Stimulated activated naive CD8-positive, alpha-beta T cell treated with anti-CD3 and anti-CD28 coated beads, Interleukin-15, Interleukin-2, amounts not matched to agents 100 ng/mL and 50 ng/mL, for 24 hours (primary cell): ENCODE data around the gene DIP2B.

Source experiments
- H3K27ac Mint-ChIP-seq: one replicate; pipeline ENCODE4 v1.8.0; 2021; ENCODE audit warnings: mild to moderate bottlenecking, mixed read lengths
- H3K27me3 Mint-ChIP-seq: one replicate; pipeline ENCODE4 v1.8.0; 2021; ENCODE audit warnings: mixed read lengths
- H3K36me3 Mint-ChIP-seq: one replicate; pipeline ENCODE4 v1.8.0; 2021; ENCODE audit warnings: low read depth, mixed read lengths
- H3K4me1 Mint-ChIP-seq: one replicate; pipeline ENCODE4 v1.8.0; 2021; ENCODE audit warnings: low read depth, mixed read lengths
- H3K4me3 Mint-ChIP-seq: one replicate; pipeline ENCODE4 v1.8.0; 2021; ENCODE audit warnings: mild to moderate bottlenecking, mixed read lengths
- H3K9me3 Mint-ChIP-seq: one replicate; pipeline ENCODE4 v1.8.0; 2021; ENCODE audit warnings: mixed read lengths

DIP2B gene

DNA sequence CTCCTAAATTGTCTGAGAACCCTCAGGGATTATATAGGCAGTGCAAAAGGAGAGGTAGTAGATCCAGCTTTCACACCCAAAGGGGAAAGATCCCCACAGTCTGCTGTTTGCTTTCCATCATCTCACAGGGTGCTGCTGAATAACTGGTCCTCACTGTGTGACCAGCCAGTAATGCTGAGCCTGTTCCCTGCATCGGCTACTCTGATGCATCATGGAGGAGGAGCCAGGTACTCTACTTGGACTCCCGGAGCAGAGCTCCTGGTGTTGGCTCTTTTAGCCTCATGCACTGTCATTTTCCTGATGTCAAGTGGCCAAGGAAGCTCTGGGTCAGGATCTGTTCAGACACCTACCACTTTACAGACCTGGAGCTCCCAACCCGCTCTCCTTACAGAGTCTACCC is 131.7 kb downstream of the DIP2B start:
- Mint-ChIP-seq H3K9me3 (no peaks in the 10 kb centered on the region), H3K4me1 (peaks cover 39% of the 10 kb centered on the region), H3K27me3 (no peaks in the 10 kb centered on the region), H3K27ac (peak overlapping the region; percentile 14), H3K36me3 (peaks cover 20% of the 10 kb centered on the region), H3K4me3 (no peak overlapping the region)

DNA sequence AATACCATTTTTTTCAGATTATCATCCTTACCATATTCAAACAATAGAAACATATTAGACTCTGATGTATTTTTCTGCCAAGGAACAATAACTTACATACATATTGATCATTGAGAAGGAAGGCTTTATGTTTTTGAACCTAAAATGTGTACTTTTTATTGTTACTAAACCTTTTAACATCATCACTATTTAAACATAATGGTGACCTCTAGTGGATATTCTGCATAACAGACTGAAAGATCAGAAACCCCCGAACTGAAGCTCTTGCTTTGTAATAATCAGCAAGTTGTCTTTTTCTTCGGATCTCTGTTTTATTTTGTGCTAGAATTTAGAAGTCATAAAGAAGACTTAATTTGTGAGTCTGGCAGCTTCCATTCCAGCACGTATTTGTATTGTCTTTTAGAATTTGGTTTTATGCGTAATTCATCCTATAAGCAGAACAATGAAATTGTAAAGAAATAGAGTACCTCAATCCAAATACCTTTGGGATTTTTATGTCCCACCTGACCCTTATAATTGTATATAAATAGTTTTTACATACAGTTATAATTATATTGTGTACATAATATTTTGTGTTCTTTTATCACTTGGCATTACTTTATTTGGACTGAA is 133.2 kb downstream of the DIP2B start:
- H3K4me3 Mint-ChIP-seq: no peak overlapping the region
- peak overlapping the region; percentile 59 for H3K27ac Mint-ChIP-seq
- H3K27me3 Mint-ChIP-seq: no peaks in the 10 kb centered on the region

DNA sequence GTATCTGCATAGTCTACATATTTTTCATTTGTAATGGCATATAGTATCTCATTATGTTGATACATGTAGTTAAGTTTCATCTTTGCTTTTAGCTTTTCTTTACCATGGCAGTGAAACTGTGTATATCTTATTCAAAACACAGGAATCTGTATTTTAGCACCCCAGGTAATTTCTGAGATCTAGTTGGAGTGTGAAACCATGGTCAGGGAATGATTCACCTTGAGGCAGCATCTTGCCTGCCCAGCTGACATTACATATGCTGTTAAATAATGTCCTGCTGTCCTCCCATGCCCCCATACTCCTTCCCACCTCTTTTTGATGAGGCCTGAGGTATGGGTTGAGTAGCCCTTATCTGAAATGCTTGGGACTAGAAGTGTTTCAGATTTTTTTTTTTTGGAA is 133.7 kb downstream of the DIP2B start:
- peaks cover 21% of the 10 kb centered on the region for H3K36me3 Mint-ChIP-seq
- H3K4me3 Mint-ChIP-seq: no peak overlapping the region
- H3K9me3 Mint-ChIP-seq: no peaks in the 10 kb centered on the region
- H3K27me3 Mint-ChIP-seq: no peaks in the 10 kb centered on the region
- no peak overlapping the region for H3K27ac Mint-ChIP-seq
- peaks cover 45% of the 10 kb centered on the region for H3K4me1 Mint-ChIP-seq

More for the DNA sequence above, 133.2 kb downstream of the DIP2B start:
- H3K36me3 Mint-ChIP-seq: peaks cover 25% of the 10 kb centered on the region
- peaks cover 45% of the 10 kb centered on the region for H3K4me1 Mint-ChIP-seq
- H3K9me3 Mint-ChIP-seq: no peaks in the 10 kb centered on the region

DNA sequence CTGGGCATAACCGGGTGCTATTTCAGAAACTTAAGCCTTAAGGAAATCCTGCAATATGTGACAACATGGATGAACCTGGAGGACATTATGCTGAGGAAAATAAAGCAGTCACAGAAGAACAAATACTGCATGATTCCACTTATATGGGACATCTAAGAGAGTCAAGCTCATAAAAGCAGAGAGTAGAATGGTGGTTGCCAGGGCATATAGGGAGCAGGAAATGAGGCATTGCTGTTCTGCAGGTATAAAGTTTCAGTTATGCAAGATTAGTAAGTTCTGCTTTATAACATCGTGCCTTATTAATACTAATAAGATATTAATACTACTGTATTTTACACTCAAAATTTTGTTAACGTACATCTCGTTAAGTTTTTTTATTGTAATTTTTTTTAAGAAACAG is 134.9 kb downstream of the DIP2B start:
- H3K36me3 Mint-ChIP-seq: peaks cover 18% of the 10 kb centered on the region
- no peak overlapping the region for H3K27ac Mint-ChIP-seq
- H3K27me3 Mint-ChIP-seq: no peaks in the 10 kb centered on the region
- no peak overlapping the region for H3K4me3 Mint-ChIP-seq
- H3K4me1 Mint-ChIP-seq: peaks cover 38% of the 10 kb centered on the region
- H3K9me3 Mint-ChIP-seq: no peaks in the 10 kb centered on the region

DNA sequence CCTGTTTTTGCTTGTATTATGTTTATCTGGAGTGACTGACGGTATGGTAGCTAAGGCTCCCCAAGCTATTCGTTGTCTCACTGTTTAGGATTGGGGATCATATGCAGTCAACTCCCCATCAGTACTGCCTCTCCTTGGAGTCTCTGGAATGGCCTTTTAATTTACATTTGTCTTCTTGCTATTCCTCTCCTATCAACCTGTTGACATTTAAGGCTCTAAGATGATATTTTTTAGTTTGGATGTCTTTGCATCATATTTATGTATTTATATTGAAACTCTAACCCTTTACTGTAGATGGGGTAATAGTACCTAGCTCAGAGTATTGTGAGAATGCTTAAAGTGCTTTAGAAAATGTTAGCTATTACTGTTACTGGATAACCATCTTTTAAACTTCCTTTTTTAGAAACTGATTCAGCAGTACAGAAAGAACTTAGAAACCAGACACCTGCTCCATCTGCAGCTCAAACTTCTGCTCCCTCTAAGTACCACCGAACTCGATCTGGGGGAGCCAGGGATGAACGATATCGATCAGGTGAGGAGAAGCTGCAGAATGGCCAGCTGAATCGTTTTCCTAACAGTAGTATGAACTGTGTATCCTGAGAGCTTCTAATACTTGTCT is 135.6 kb downstream of the DIP2B start:
- H3K36me3 Mint-ChIP-seq: peaks cover 18% of the 10 kb centered on the region
- H3K27me3 Mint-ChIP-seq: no peaks in the 10 kb centered on the region
- no peaks in the 10 kb centered on the region for H3K9me3 Mint-ChIP-seq
- H3K4me1 Mint-ChIP-seq: peaks cover 32% of the 10 kb centered on the region
- H3K4me3 Mint-ChIP-seq: no peak overlapping the region
- no peak overlapping the region for H3K27ac Mint-ChIP-seq

DNA sequence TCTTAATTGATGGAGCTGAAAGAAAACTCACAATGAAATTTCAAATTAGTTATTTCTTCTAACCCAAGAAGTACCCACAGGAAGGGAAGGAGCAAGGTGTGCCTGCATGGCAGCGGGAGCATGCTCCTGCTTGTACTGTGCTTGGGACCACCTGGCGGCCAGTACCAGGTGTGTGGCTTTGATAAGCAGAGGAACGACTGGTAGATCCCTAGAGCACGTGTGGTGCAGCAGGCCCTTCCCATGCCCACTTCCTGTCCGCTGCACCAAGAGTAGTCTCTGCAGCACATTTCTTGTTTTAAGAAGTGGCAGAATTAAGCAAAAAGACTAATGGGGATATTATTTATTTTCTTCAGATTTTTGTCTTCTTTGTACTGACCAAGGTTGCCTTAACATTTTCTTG is 136.8 kb downstream of the DIP2B start:
- Mint-ChIP-seq H3K27ac (no peak overlapping the region), H3K27me3 (no peaks in the 10 kb centered on the region), H3K9me3 (no peaks in the 10 kb centered on the region), H3K4me3 (no peak overlapping the region), H3K4me1 (peaks cover 29% of the 10 kb centered on the region), H3K36me3 (peaks cover 18% of the 10 kb centered on the region)

DNA sequence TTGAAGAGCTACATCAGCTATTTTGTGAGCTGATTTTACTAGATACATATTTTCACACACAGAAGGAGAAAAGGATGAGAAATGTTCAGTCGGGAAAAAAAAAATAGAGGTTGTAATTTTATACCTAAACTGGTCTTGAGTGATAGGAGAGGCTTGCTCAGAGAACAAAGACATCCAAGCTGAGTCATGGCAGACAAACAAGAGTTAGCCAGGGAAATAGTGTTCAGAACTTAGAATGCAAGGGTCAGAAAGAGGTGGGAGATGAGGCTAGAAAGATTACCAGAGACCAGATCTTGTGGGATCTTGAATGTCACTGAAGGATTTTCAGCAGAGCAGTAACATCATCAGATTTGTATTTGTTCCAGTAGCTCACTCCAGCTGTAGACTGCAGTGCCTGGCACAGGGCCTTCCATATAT is 137.3 kb downstream of the DIP2B start:
- H3K9me3 Mint-ChIP-seq: no peaks in the 10 kb centered on the region
- H3K36me3 Mint-ChIP-seq: peaks cover 19% of the 10 kb centered on the region

DNA sequence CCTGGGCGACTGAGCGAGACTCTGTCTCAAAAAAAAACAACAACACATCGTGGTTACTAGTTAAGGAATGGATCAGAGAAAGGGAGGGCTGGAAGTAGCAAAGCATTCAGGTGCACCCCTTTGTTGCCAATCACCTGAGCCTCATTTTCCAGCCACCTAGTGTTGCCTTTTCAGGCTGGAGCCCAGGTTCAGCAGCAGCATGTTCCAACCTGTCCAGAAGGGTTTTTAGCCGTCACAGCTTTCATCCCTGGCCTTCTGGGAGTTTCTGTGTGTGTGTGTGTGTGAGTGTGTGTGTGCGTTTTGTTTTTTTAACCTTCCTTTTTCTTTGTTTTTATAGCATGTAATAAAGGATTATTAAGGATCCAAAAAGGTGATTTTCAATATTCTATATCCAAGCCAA is 138.0 kb downstream of the DIP2B start:
- H3K27me3 Mint-ChIP-seq: no peaks in the 10 kb centered on the region
- peaks cover 25% of the 10 kb centered on the region for H3K4me1 Mint-ChIP-seq
- H3K27ac Mint-ChIP-seq: no peak overlapping the region
- peaks cover 26% of the 10 kb centered on the region for H3K36me3 Mint-ChIP-seq
- H3K4me3 Mint-ChIP-seq: no peak overlapping the region
- no peaks in the 10 kb centered on the region for H3K9me3 Mint-ChIP-seq

More for the DNA sequence above, 137.3 kb downstream of the DIP2B start:
- Mint-ChIP-seq H3K27me3 (no peaks in the 10 kb centered on the region), H3K27ac (no peak overlapping the region), H3K4me3 (no peak overlapping the region), H3K4me1 (peaks cover 25% of the 10 kb centered on the region)

DNA sequence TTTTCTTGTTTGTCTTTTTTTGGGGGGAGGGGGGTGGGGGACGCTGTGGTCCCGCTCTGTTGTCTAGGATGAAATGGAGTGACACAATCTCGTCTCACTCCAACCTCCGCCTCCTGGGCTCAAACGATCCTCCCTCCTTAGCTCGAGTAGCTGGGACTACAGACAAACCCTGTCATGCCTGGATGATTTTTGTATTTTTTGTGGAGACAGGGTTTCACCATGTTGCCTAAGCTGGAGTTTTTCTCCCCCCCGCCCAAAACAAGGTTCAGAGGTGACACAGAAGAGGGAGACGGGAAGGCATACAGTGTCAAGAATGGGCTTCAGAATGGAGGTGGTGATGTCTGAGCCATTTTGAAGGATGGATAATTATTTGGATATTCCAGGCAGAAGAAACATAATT is 142.2 kb downstream of the DIP2B start:
- H3K27ac Mint-ChIP-seq: no peak overlapping the region
- no peaks in the 10 kb centered on the region for H3K9me3 Mint-ChIP-seq
- no peaks in the 10 kb centered on the region for H3K27me3 Mint-ChIP-seq
- peaks cover 12% of the 10 kb centered on the region for H3K4me1 Mint-ChIP-seq
- H3K36me3 Mint-ChIP-seq: peaks cover 25% of the 10 kb centered on the region
- no peak overlapping the region for H3K4me3 Mint-ChIP-seq

DNA sequence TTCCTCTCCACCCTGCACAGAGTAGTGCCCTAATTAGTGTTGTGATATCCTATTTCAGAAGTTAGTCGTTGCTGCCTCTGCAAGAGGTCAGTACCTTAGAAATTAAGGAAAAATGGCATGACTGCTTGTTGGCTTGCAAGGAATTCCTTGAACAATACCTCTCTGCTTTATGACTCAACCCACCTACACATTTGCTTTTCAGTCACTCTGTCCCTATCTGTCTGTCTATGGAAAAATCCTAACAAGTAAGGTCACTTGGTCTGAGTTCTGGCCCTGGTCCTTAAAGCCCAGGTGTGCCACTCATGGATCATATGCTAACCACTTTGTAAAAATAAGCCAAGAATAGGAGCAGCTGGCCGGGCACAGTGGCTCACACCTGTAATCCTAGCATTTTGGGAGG is 142.7 kb downstream of the DIP2B start:
- H3K36me3 Mint-ChIP-seq: peaks cover 22% of the 10 kb centered on the region
- no peak overlapping the region for H3K4me3 Mint-ChIP-seq
- peaks cover 10% of the 10 kb centered on the region for H3K4me1 Mint-ChIP-seq
- no peaks in the 10 kb centered on the region for H3K27me3 Mint-ChIP-seq
- no peaks in the 10 kb centered on the region for H3K9me3 Mint-ChIP-seq
- no peak overlapping the region for H3K27ac Mint-ChIP-seq

DNA sequence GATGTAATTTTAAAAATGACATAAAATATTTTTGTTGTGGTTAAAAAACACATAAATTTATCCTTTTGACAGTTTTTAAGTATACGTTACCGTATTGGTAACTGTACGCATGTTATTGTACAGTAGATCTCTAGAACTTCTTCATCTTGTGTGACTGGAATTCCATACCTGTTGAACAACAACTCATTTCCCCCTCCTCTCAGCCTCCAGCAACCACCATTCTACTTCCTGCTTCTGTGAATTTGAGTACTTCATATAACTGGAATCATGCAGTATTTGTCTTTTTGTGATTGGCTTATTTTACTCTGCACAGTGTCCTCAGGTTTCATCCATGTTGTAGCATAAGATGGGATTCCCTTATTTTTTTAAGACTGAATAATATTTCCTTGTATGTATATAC is 145.5 kb downstream of the DIP2B start:
- H3K9me3 Mint-ChIP-seq: no peaks in the 10 kb centered on the region
- H3K36me3 Mint-ChIP-seq: peaks cover 22% of the 10 kb centered on the region
- no peak overlapping the region for H3K27ac Mint-ChIP-seq

DNA sequence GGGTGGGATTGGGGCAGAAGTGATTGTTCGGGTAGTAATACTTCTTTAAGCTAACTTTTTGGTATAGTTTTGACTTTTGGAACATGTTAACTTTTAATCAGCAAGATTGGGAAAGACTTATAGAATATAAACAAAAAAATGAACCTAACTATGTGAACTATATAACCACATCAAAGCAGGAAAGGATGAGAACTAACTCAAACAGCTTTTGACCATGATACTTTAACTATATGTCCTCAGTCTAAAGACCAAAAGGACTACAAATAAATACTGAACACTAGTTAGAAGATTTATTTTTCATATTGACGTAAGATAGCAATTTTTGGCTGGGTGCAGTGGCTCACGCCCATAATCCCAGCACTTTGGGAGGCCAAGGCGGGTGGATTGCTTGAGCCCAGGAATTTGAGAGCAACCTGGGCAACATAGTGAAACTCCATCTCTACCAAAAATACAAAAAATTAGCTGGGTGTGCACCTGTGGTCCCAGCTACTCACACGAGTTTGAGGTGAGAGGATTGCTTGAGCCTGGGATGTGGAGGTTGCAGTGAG is 150.7 kb downstream of the DIP2B start:
- Mint-ChIP-seq H3K4me3 (no peak overlapping the region), H3K9me3 (no peaks in the 10 kb centered on the region), H3K27me3 (no peaks in the 10 kb centered on the region), H3K4me1 (peaks cover under 1% of the 10 kb centered on the region), H3K36me3 (peaks cover 17% of the 10 kb centered on the region), H3K27ac (no peak overlapping the region)

More for the DNA sequence above, 145.5 kb downstream of the DIP2B start:
- peaks cover 10% of the 10 kb centered on the region for H3K4me1 Mint-ChIP-seq
- H3K4me3 Mint-ChIP-seq: no peak overlapping the region
- H3K27me3 Mint-ChIP-seq: no peaks in the 10 kb centered on the region

DNA sequence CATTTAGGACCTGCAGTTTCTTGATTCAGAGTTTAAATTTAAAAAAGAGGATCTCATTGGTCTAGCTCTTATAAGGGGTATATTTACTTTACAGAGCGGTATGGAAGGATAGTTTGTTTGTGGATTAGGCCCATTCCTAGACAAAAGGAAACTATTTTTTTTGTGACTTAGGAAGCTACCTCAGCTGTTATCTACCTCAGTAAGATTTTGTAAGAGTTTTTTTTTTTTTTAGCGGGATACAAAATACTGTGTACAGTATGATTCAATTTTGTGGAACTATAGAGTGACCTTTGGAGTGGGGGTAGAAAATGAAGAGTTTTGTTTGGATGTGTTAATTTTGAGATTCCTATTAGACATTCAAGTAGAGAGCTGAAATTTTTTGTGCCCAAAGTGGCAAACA is 154.5 kb downstream of the DIP2B start:
- peaks cover 4% of the 10 kb centered on the region for H3K4me1 Mint-ChIP-seq
- no peak overlapping the region for H3K27ac Mint-ChIP-seq
- H3K9me3 Mint-ChIP-seq: no peaks in the 10 kb centered on the region
- peaks cover 24% of the 10 kb centered on the region for H3K36me3 Mint-ChIP-seq
- no peak overlapping the region for H3K4me3 Mint-ChIP-seq
- H3K27me3 Mint-ChIP-seq: no peaks in the 10 kb centered on the region

DNA sequence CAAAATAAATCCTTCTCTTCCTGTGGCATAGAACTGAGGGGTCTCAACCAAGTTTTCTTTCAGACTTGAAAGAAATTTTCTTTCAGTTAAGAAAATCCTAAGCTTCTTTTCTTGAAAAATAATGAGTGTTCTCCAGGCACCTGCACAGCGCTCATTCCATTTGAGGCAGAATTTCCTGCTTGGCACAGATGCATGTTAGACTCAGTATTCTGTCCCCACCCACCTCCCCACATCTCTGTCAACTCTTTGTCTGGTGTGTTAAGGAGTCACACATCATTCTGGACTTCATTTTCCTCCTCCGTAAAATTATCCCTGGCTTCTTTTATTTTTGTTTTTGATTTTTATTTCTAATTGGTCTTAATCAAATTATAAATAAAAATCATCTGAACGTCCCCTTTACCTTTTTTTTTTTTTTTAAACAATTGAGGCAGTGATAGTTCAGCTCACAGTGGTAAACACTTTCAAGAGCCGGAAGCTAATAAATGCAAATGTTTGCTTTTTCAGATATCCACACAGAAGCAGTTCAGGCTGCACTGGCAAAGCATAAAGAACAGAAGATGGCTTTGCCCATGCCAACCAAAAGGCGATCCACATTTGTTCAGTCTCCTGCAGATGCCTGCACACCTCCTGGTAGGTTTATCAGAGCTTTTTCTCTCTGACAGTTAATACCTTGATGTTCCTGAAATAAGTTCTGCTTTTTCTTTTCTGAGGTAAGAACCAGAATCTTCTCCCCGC is 155.1 kb downstream of the DIP2B start:
- Mint-ChIP-seq H3K9me3 (no peaks in the 10 kb centered on the region), H3K27me3 (no peaks in the 10 kb centered on the region), H3K4me3 (no peak overlapping the region), H3K27ac (no peak overlapping the region), H3K36me3 (peaks cover 24% of the 10 kb centered on the region), H3K4me1 (peaks cover 8% of the 10 kb centered on the region)

DNA sequence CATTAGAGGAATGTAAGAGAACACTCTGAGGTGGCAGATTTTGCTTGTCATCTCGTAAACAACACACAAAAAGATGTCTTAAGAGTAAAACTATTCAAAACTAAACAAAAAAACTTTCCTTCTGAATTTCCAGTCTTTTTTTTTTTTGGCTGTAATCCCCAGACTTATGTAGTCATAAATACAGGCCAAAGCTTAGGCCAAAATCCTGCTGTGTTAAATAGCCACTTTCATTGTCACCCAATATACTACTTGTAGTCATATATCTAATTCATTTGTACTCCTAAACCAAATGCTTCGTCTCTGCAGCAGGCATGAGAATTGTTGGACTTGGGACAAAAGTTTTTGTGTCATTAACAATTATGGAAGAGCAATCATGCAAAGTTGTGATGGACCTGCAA is 155.6 kb downstream of the DIP2B start:
- Mint-ChIP-seq H3K36me3 (peaks cover 24% of the 10 kb centered on the region), H3K9me3 (no peaks in the 10 kb centered on the region), H3K4me1 (peaks cover 8% of the 10 kb centered on the region), H3K27me3 (no peaks in the 10 kb centered on the region), H3K27ac (no peak overlapping the region), H3K4me3 (no peak overlapping the region)
